OCI-LY3 (cell line): ENCODE results near the gene IWS1.

Experiments
- CTCF ChIP-seq: fragments of 200-600, 300-600 bp; sonication (generic); IDR thresholded peaks from 2 replicates; pipeline ENCODE4 v1.5.1; 2014; ENCODE audit warnings: antibody characterized with exemption, low read length, low read depth
- EZH2phosphoT487 ChIP-seq: fragments of 200-600 bp; shearing (Covaris generic); IDR thresholded peaks from 2 replicates; pipeline ENCODE4 v1.6.1; 2018; ENCODE audit warnings: antibody characterized with exemption, mixed run types, low read depth

- TF ChIP-seq CTCF (no peak), EZH2phosphoT487 (no peak)
Measured at GRCh38 chr2:127574656-127575055, 48.4 kb upstream of the IWS1 start.
